GM21390 (cell line): ENCODE measurements around the gene ABHD1.
"Not testable (repeated sequence)": the region's sequence is repeated elsewhere in the genome, so short reads cannot be mapped to it uniquely, and the experiment has no call there.

ENCODE experiments used
- ATAC-seq: cut with Tn5 transposase; IDR thresholded peaks from one replicate; pipeline ENCODE4 v1.9.1; 2021; ENCODE audit not compliant: unreplicated experiment

ABHD1 gene

DNA sequence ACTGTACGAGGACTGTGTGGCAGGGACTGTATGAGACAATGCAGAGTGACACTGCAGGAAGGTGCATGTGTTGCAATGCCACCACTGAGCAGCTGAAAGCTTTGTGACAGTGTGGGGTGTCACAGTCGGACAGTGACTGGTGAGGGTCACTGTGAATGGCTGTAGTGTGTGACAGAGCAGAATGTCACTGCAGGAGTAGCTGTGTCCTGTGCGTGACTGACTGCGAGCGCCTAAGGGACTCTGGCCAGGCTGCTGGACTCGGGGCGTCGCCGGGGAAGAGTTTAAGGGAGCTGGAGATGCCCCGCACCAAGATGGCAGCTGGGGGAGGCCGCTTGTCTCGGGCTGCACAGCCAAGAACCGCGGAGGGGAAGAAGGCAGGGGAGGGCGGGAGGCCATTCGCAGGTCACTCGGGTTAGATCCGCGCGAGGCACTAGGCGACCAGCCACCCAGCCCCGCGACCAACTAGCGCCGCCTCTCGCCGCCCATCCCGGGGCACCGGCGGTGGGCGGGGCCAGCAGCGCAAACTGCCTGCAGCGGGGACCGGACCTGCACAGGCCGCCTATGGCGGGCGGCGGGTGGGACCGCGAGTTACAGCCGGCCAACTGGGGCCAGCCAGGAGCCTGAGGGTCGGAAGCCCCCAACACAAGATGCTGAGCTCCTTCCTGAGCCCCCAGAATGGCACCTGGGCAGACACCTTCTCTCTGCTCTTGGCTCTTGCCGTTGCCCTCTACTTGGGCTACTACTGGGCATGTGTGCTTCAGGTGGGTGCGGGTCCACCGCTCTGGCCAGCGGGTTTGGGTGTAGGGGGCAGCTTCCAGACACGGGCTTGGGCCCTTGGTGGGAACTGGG lies at the start of gene ABHD1:
ABHD1 (plus strand) TSS at position 514 of the 849 bp plus-strand sequence; CDS start at position 648, 134 bp downstream.
- ATAC-seq = no peak

DNA sequence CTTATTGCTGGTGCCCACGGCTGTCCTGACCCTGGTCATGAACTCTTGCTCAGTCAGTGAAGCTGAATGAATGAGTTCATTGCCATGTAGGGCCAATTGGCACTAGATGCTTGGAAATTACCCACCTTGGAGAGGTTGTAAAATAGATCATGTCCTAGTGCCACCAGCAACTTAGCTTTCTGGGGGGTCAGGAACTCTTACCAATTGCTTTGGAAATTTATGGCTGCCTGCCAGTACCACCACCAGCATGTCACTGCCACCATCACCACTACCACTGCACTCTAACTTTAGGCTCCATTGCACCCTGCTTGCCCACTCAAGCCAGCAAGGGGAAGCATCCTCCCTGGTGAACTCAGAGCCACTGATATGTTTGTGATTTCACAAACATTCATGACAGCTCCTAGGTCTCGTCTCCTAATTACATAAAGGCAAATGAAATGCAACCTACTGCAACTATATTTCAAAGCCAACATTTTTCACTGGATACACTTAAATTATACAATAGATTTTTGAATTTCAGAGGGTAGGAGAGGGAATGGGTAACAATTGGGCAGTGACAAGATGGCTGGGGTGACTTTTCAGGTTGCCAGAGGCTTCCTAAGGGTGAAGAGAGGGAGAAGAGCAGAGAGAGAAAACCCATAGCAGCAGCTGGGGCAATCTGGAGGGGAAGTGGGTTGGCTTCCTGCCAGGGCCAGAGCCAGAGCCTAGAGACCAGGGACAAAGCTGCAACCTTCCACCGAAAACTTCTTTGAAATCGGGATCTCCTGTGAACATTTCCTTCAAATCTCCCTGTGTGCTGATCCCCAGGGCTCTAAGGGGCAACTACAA lies 48.7 kb upstream of the ABHD1 start:
- ATAC-seq = no peak

- not testable (repeated sequence) for ATAC-seq
Measured at GRCh38 chr2:27075566-27075871, 48.1 kb upstream of the ABHD1 start.

GRCh38 chr2:27076323-27076722 lies 47.3 kb upstream of the ABHD1 start:
- ATAC-seq = no peak

DNA sequence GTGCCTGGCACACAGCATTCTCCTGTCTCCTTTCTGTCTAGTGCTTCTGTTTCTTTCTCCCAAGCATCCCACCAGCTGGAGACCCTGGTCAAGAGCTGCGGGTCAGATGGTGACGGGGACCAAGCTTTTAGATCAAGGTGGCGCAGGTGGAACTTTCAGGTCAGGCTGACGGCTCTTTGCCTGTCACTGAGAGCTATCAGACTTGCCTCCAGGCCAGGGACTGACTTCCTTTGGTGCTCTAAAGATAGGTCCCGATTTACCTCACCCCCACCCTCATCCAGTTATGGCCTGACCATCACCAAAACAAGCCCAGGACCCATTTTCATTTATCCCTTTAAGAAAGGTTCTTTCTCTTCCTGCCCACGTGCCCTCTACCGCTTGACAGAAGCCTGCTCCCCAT lies 46.4 kb upstream of the ABHD1 start:
- ATAC-seq = no peak

DNA sequence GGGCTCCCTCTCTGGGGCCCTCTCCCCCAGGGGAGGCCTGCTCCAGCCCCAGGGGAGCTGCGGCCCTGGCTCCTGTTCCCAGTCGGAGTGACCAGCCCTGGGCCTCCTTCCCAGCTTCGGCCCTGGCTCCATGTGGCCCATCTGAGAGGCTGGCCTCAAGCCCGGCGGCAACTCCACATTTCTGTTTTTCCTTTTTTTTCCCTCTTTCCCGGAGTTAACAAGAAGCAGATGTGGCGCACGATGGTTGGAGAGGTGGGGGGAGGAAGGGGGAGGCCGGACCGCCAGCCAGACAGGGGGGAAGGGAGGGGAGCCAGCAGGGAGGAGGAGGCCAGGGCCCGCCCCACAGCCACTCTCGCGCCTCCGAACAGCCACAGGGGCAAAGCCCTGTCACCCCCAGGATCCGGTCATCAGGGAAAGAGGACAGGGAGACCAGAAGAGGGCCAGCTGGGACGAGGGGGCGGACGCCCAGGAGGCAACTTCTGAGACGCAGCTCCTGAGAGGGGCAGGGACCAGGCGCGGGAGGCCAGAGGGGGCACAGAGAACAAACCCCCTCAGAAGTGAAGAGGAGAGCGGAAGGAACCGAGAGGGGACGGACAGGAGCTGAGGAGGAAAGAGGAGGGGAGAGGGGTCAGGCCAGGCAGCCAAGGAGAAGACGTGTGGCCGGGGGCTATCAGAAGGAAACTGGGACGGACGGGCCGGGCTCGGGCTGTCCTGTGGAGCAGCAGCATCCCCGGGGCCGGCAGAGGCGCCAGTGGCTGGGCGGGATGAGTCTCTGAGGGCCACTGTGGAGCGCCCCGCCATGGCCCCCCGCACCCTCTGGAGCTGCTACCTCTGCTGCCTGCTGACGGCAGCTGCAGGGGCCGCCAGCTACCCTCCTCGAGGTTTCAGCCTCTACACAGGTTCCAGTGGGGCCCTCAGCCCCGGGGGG lies 45.1 kb upstream of the ABHD1 start, which contains the start of gene EMILIN1:
EMILIN1 (plus strand) TSS at position 349 of the 928 bp plus-strand sequence; CDS start at position 800, 451 bp downstream.
- ATAC-seq = no peak

DNA sequence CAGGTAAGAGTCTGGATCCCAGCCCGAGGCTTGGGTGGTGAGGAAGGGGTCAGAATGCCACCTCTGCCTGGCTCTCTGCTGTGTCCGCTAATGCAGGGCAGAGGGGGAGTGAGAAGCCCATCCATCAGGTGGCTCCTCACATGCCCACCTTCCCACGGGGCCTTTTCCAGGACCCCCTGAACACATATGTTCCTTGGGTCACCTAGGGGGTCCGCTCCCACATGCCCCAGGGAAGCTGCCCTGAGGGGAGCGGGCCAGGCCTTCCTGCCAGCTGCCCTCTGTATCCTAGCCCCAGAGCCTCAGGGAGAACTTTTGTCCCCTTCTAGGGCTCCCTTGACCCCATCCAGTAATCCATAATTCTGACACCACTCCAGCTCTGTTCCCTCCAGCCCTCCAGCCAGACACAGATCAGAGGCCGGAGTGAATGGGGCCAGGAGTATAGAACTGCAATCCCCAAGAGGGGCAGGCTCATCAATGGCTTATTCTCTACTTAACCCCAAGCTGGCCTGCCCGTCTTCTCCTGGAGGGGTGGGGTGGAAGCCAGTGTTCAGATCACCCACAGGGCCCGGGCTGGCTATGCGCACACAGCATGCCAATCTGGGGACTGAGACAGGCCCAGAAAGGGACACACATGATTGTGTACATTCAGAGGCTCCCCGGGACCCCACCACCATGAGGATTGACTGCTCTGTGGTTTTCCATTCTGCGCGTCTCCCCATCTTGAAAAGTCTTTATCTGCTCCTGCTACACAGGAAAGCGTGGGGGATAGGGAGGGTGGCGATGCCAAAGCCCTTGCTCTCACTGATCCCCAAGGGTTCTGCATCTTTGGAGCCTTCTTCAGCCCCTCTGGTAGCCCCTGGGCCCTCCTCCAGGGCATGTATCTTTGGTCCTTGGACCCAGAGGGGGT lies 44.1 kb upstream of the ABHD1 start:
- ATAC-seq = no peak

DNA sequence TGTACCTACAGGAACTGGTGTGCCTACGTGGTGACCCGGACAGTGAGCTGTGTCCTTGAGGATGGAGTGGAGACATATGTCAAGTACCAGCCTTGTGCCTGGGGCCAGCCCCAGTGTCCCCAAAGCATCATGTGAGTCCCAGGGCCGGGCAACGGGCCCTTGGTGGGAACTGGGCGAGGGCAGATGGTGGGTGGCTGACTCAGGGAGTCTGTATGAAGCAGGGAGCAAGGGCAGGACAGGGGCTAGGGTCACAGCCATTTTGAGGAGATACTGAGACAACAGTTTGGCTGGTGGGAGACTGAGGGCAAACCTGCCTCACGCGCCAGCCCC lies 43.5 kb upstream of the ABHD1 start:
- ATAC-seq = no peak

DNA sequence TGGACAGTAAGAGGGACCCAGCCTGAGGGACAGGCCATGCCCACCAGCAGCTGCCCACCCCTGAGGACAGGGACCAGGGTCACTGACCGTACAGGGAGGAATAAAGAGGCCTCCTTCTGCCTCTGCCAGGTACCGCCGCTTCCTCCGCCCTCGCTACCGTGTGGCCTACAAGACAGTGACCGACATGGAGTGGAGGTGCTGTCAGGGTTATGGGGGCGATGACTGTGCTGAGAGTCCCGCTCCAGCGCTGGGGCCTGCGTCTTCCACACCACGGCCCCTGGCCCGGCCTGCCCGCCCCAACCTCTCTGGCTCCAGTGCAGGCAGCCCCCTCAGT lies 43.0 kb upstream of the ABHD1 start:
- no peak for ATAC-seq

- ATAC-seq = no peak
Measured at GRCh38 chr2:27081984-27082772, 41.4 kb upstream of the ABHD1 start.

DNA sequence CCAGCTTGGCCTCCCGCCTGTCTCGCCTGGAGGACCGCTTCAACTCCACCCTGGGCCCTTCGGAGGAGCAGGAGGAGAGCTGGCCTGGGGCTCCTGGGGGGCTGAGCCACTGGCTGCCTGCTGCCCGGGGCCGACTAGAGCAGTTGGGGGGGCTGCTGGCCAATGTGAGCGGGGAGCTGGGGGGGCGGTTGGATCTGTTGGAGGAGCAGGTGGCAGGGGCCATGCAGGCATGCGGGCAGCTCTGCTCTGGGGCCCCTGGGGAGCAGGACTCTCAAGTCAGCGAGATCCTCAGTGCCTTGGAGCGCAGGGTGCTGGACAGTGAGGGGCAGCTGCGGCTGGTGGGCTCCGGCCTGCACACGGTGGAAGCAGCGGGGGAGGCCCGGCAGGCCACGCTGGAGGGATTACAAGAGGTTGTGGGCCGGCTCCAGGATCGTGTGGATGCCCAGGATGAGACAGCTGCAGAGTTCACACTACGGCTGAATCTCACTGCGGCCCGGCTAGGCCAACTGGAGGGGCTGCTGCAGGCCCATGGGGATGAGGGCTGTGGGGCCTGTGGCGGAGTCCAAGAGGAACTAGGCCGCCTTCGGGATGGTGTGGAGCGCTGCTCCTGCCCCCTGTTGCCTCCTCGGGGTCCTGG lies 40.7 kb upstream of the ABHD1 start:
- no peak for ATAC-seq

DNA sequence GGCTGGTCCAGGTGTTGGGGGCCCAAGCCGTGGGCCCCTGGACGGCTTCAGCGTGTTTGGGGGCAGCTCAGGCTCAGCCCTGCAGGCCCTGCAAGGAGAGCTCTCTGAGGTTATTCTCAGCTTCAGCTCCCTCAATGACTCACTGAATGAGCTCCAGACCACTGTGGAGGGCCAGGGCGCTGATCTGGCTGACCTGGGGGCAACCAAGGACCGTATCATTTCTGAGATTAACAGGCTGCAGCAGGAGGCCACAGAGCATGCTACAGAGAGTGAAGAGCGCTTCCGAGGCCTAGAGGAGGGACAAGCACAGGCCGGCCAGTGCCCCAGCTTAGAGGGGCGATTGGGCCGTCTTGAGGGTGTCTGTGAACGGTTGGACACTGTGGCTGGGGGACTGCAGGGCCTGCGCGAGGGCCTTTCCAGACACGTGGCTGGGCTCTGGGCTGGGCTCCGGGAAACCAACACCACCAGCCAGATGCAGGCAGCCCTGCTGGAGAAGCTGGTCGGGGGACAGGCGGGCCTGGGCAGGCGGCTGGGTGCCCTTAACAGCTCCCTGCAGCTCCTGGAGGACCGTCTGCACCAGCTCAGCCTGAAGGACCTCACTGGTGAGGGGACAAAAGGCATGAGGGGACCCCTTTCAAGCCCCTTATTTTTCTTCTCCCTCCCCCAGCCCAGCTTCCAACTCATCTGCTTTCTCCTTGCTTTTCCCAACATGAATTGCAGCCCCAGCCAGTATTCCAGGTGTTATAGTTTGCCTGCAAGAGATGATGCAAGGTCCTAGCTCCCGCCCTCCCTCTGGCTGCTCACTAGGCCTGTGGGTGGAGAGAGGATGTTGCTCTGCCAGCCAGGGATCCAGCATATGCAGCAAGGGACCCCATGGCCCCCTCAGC lies 40.0 kb upstream of the ABHD1 start:
- no peak for ATAC-seq

GRCh38 chr2:27084297-27085061 lies 39.1 kb upstream of the ABHD1 start:
- no peak for ATAC-seq

- no peak for ATAC-seq
Measured at GRCh38 chr2:27085062-27085672, 38.4 kb upstream of the ABHD1 start.

- ATAC-seq = peak; percentile 3
Measured at GRCh38 chr2:27085673-27086089, 37.9 kb upstream of the ABHD1 start.

GRCh38 chr2:27086090-27086723 lies 37.4 kb upstream of the ABHD1 start:
- ATAC-seq = peak; percentile 72
